HL-60 (cell line): ENCODE results near the gene CACNA2D1.
"Not testable (repeated sequence)": the region's sequence is repeated elsewhere in the genome, so short reads cannot be mapped to it uniquely, and the experiment has no call there.

ENCODE experiments used
- DNase-seq, 2 experiments: peaks; one replicate each; pipeline ENCODE4 v3.0.0-alpha.2; 2010 to 2020; ENCODE audit warnings: low read depth in 1 of 2, low spot score in 1 of 2
- H3K27ac ChIP-seq: fragments of 250-450 bp; sonication (Bioruptor Pico); replicated peaks from 2 replicates; pipeline ENCODE4 v1.5.1; 2020; ENCODE audit warnings: mild to moderate bottlenecking, moderate library complexity
- H3K27me3 ChIP-seq: fragments of 250-450 bp; sonication (Bioruptor Pico); 2 replicates; pipeline ENCODE4 v1.5.1; 2021; ENCODE audit warnings: mild to moderate bottlenecking, moderate library complexity; ENCODE audit not compliant: insufficient read depth, poor library complexity, severe bottlenecking
- H3K4me3 ChIP-seq: replicated peaks from 2 replicates; pipeline ENCODE4 v1.5.1; 2011; ENCODE audit warnings: mild to moderate bottlenecking, control low read depth, low read length; ENCODE audit not compliant: insufficient read depth
- GABPA ChIP-seq: IDR thresholded peaks from 2 replicates; pipeline ENCODE4 v1.6.1; 2012; ENCODE audit warnings: low read depth
- POLR2AphosphoS5 ChIP-seq: IDR thresholded peaks from 2 replicates; pipeline ENCODE4 v1.6.1; 2012; ENCODE audit warnings: low read depth
- REST ChIP-seq: IDR thresholded peaks from 2 replicates; pipeline ENCODE4 v1.6.1; 2012; ENCODE audit warnings: low read depth; ENCODE audit not compliant: insufficient replicate concordance
- SPI1 ChIP-seq: IDR thresholded peaks from 2 replicates; pipeline ENCODE4 v1.6.1; 2012; ENCODE audit warnings: low read depth, mild to moderate bottlenecking, borderline replicate concordance
- TF ChIP-seq, protein P1 (sequence below): IDR thresholded peaks from one replicate; pipeline ENCODE4 v1.5.1; 2011; ENCODE audit warnings: low read length, control low read depth, inconsistent platforms; ENCODE audit not compliant: insufficient read depth

CACNA2D1 gene

DNA sequence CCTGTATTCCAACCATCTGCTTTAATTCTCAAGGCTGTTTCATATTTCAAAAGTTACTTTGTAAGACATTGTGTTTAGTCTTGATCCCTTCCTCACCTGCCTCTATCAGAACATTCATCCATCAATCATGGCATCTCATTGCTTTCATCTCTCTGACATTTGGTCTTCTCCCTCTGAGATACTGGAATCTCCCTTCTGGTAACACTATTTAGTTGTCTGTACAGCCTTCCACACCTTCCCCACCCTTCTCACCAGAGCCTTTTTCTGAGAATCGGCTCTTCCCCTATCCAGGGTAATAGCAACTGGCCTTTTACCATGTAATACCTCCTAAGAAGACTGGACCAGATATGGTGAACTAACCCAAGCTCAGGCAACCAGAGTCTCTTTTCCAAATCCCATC, 10.1 kb downstream of the CACNA2D1 start:
- H3K27ac ChIP-seq = no peak overlapping the region
- no peak for TF ChIP-seq POLR2AphosphoS5
- no peak overlapping the region for H3K4me3 ChIP-seq
- DNase-seq = no peak
- peaks cover 7% of the 10 kb centered on the region for H3K27me3 ChIP-seq

GRCh38 chr7:82432743-82433142, 10.8 kb downstream of the CACNA2D1 start:
- not testable (repeated sequence) for H3K27ac ChIP-seq, H3K4me3 ChIP-seq, H3K27me3 ChIP-seq, DNase-seq

GRCh38 chr7:82430500-82431465, 12.8 kb downstream of the CACNA2D1 start:
- no peak for DNase-seq
- no peak for TF ChIP-seq POLR2AphosphoS5
- TF ChIP-seq SPI1 = no peak
- TF ChIP-seq, protein P1, sequence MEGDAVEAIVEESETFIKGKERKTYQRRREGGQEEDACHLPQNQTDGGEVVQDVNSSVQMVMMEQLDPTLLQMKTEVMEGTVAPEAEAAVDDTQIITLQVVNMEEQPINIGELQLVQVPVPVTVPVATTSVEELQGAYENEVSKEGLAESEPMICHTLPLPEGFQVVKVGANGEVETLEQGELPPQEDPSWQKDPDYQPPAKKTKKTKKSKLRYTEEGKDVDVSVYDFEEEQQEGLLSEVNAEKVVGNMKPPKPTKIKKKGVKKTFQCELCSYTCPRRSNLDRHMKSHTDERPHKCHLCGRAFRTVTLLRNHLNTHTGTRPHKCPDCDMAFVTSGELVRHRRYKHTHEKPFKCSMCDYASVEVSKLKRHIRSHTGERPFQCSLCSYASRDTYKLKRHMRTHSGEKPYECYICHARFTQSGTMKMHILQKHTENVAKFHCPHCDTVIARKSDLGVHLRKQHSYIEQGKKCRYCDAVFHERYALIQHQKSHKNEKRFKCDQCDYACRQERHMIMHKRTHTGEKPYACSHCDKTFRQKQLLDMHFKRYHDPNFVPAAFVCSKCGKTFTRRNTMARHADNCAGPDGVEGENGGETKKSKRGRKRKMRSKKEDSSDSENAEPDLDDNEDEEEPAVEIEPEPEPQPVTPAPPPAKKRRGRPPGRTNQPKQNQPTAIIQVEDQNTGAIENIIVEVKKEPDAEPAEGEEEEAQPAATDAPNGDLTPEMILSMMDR = no peak
- TF ChIP-seq REST = no peak
- no peak for TF ChIP-seq GABPA
- Histone ChIP-seq H3K27ac (no peak overlapping the region), H3K27me3 (no peaks in the 10 kb centered on the region), H3K4me3 (no peak overlapping the region)

DNA sequence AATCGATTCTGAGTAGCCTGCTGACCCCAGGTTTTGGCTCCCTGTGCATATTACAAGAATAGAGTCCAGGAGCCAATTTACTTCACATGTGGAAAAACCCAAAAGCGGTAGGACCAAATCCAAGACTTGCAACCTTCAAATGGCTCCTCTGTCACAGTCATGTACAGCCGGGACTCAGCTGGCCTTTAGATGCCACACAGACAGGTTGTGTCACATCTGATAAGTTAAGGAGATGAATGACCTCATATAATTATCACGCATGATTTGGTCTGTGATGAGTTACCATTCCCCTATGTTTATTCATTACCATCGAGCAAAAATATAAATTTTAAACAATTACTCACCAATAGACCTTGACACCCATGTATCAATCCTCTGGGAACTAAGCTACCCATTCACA, 14.2 kb downstream of the CACNA2D1 start:
- TF ChIP-seq SPI1 = no peak
- TF ChIP-seq POLR2AphosphoS5 = no peak
- no peak for TF ChIP-seq REST
- TF ChIP-seq, protein P1 = no peak
- no peak for TF ChIP-seq GABPA
- H3K27me3 ChIP-seq = no peaks in the 10 kb centered on the region
- H3K4me3 ChIP-seq = no peak overlapping the region
- no peak overlapping the region for H3K27ac ChIP-seq
- no peak for DNase-seq
